ENCODE measurements around the gene BANP.
A peak's percentile ranks its signal among the peaks of the same experiment; 100 is the strongest.
"Not testable (repeated sequence)": the region's sequence is repeated elsewhere in the genome, so short reads cannot be mapped to it uniquely, and the experiment has no call there.

The BANP gene

GRCh38 chr16:87929986-87930385 lies 21.2 kb upstream of the BANP start:
- DNase-seq = no peak

DNA sequence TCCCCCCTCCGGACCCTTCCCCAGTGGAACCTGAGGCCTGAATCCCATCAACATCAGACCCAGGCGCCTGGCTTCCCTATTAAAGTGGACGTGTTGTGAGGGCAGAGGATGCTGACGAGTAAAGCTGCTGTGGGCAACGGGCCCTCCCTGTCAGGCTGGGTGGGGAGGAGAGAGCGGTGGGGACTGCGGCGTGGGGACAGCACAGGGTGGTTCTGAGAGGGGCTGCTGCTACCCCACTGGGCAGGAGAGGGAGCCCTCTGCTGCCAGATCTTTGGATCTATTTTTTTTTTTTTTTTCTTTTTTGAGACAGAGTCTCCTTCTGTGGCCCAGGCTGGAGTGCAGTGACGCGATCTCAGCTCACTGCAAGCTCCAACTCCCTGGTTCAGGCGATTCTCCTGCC lies 20.8 kb upstream of the BANP start:
- DNase-seq = no peak

- no peak for DNase-seq
Measured at GRCh38 chr16:87931504-87931903, 19.7 kb upstream of the BANP start.

DNA sequence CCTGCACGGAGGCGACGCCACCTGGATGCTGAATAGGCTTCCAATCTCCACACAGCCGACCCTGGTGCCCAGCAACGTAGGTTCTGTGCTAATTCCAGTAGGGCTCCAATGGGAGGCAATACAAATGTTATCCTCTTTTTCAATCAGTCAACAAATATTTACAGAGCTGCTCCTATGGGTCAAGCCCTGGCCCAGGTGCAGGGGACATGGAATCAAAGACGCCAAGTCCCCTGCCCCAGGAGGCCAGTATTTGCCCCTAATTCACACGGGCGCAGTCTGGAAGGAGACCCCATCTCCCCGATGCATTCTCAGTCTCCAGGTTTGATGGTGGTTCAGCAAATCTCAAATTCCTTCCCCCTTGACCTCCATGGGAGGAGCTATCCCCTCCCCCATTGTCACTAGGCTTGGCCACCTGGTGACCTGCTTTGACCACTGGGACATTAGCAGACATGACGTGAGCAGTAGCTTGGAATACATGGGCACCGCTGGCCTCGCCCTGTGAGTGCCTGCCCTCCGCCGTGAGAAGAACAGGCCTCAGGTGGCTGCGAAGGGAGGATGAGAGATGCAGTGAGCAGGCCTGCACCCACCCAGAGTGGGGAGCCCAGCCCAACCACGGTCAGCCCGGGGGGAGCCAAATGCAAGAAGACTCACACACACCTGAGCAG lies 18.6 kb upstream of the BANP start:
- not testable (repeated sequence) for DNase-seq

GRCh38 chr16:87933140-87933495 lies 18.1 kb upstream of the BANP start:
- DNase-seq = no peak

- DNase-seq = not testable (repeated sequence)
Measured at GRCh38 chr16:87934752-87935425, 16.3 kb upstream of the BANP start.

DNA sequence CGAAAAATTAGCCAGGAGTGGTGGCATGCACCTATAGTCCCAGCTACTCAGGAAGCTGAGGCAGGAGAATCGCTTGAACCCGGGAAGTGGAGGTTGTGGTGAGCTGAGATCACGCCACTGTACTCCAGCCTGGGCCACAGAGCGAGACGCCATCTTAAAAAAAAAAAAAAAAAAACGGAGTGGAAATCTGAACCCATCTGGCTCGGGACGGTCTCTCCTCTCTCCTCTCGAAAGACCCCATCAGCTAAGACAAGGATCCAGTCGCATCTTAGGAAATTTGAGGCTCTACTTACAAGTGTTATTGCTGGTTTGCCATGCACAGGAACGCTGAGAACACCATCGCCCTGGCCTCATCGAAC lies 15.2 kb upstream of the BANP start:
- not testable (repeated sequence) for DNase-seq

DNA sequence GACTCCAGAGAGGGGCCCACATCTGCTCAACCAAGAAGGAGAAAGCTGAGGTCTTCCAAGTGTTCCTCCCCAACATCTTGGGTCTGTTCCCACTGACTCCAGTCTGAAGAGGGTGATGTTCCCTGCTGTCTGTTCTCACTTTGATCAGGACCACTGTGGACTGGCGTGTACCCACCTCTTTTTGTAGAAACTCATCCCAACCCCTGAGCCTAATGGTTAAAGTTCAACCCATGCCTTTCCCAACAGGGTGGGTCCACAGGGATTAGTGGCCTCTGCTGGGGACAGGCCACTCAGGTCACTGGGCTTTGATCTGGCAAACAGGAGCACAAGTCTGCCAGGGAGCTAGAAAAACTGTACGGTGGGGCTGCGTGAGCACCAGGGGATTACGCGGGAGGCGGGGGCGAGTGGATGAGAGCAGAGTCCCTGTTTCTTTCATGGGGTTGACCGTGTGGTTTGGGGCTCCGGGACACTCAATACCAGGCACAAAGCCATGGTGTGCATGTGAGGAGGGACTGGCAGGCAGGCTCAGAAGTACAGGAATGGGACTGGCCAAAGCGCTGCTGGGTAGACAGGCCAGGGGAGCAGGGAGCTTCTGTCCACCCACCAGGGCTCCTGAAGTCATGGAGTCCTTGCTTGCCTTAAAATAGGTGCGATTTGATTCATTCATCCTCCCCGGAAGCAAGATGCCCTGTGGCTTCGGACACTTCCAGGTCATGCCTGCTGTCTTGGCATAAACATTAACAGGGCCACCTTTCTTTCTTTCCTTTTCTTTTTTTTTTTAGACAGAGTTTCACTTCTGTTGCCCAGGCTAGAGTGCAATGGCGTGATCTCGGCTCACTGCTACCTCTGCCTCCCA lies 14.6 kb upstream of the BANP start, which contains the start of gene CA5A:
Gene CA5A, minus strand, starts transcription at position 155 of the 856 bp plus-strand sequence. Its CDS starts 79 bp downstream, at position 76.
- DNase-seq = no peak

GRCh38 chr16:87937231-87937542 lies 14.0 kb upstream of the BANP start:
- DNase-seq = not testable (repeated sequence)

- no peak for DNase-seq
Measured at GRCh38 chr16:87938412-87938949, 12.8 kb upstream of the BANP start.

GRCh38 chr16:87939562-87940423 lies 11.4 kb upstream of the BANP start:
- DNase-seq = no peak

DNA sequence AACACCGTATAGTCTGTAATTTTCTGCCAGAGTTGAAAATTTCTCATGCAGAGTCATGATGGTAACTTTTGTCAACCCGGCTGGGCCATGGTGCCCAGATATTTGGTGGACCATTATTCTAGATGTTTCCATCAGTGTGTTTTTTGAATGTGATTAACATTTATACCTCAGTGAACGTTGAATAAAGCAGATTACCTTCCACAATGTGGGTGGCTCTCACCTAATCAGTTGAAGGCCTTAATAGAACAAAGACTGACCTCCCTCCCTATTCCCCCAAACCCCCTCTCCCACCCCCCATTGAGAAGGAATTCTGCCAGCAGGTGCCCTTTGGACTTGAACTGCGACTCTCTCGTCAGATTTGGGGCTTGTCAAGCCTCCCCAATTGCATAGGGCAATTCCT lies 8.6 kb upstream of the BANP start:
- DNase-seq = no peak

DNA sequence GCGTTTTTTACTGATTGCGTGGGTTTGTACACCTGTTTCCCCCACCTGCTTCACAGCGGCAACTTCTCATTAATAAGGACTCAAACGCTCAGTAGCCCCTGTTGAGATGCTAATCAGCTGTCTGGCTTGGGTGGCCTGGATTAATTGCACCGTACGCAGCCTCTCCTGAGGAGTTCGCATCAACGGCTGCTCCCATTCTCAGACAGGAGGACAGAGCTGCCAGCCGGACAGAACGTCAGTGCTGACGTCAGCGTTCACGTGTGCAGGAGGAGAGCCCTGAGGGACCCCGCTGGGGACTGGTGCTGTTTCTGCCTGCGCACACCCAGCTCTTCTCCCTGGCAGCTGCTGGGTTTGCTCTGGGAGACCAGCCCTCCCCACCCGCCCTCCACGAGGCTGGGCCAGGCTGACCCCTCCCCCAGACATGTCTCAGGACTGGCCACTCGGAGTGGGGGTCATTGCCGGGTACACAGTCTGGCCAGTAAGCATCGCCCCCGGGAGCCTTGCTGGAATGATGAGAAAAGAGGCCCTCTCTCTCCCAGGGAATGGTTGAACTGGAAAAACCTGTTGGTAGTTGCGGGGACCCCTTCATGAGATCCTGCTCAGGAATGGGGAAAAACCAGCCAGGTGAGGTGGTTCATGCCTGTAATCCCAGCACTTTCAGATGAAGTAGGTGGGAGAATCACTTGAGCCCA lies 5.7 kb upstream of the BANP start:
- no peak for DNase-seq

GRCh38 chr16:87946596-87947347 lies 4.5 kb upstream of the BANP start:
- DNase-seq = no peak

GRCh38 chr16:87947356-87948118 lies 3.7 kb upstream of the BANP start:
- DNase-seq = no peak

- peak; percentile 20 for DNase-seq
Measured at GRCh38 chr16:87948119-87948545, 3.1 kb upstream of the BANP start.

GRCh38 chr16:87948735-87949070 lies 2.5 kb upstream of the BANP start:
- DNase-seq = no peak

DNA sequence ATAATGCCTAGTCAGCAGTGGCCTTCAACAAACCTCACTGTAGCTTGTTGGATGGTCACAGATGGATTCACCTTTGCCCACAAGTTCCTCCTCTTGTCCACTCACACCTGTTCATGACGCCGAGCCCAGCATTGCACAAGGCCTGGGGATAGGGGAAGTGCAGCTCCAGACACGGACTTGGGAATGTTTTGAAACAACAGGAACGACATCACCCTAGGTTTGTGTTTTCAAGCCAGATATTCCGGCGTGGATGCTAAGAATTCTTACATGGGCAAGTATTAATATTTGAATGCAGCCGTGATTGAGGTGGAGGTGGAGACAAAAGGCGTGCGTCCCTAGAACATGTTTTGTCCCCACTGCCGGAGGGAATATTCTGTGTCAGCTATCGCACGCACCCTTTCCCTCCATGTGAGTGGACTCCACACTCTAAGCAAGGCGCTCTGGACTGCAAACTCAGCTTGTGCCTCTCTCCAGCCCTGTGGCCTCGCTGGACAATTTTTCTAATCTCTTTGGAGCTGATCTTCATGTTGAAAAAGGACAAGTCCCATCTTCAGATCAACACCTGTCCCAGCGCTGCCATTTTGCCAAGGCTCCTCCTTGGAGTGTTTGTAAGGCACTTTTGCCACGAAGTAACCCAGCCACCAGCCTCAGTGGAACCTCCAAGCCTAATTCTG lies 2.0 kb upstream of the BANP start:
- no peak for DNase-seq

DNA sequence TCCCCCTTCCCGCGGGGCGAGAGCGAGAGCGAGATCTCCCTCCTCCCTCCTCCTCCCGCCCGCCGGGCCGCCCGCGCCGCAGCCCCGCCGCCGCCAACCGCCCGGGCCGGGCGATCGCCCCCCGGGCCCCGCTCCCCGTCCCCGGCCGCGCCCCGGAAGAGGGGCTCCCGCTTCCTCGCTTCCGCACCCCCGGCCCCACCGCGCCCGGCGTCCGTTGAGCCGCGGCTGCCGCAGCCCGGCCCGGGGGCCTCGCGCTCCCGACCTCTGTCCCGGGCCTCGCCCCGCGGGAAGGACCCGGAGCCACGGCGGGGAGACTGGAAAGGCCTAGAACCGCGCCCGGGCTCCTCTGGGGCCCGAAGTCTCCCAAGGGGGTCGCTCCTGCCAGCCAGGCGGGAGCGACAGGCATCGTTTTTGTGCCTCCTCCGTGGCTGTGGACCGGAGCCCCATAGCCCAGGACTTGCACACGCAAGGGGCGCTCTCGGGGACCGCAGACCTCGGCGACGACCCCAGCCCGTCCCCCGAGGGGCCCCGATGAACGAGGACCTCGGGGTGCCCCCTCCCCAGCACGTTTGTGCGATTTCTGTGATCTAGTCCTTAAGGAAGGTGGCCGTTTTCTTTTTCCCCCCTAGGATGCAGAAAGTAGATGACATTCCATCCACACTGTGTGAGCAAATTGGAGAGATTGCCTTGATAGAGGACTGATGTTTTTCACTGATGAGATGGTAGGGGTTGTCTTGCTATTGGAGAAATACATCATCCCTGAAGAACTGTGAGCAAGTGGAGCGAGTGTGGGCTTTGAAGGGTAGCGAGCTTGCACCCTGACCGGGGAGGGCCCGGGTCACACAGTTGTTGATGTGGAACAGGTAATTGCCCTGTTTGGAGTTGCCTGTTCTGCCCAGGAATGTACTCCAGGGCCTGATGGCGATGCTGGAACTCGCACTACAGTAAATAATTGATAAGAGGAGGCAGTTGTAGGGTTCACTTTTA lies 611 bp downstream of the BANP start:
- no peak for DNase-seq

All from GF-D8 (cell line).